SW 1271 (cell line): Measurements from ENCODE around the gene RELN.

Source experiments
- DNase-seq, 2 experiments: peaks; one replicate each; lab custom pipeline; 2025; lab: John Stamatoyannopoulos, UW

Gene RELN

GRCh38 chr7:103717574-103717973, 271.9 kb downstream of the RELN start:
- no peak for DNase-seq

DNA sequence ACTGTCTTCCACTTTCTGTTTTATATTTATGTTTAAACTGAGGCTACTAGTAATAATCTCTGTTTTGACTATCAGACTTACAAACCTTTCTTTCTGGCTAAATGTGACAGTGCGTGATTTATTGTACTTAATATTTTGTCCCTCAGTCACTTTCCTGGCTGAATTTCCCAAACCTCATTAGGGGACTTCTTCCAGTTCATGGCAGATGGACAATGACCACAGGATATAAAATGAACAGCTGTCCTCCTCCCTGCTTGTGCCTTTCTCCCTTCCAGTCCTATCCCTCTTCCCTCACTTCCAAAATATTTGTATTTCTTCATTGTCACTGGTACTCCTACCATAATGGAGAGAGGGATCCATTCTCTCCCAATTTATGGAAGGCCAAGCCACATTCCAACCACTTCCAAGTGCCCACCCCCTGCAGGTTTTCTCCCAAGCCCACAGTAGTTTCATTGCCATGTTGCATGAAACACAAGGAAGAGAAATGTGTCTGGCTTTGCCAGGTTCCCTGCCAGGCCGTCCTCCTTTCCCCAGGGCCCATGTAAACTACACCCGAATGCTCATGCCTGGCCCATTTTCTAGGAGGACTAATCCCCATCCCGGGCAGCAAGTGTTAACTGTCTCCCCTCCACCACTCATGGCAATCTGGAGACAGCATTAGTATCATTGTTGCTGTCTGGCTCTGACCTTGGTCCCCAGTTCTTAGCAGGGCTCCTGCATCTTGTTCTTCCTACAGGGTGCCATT, 273.9 kb downstream of the RELN start:
- DNase-seq = no peak

DNA sequence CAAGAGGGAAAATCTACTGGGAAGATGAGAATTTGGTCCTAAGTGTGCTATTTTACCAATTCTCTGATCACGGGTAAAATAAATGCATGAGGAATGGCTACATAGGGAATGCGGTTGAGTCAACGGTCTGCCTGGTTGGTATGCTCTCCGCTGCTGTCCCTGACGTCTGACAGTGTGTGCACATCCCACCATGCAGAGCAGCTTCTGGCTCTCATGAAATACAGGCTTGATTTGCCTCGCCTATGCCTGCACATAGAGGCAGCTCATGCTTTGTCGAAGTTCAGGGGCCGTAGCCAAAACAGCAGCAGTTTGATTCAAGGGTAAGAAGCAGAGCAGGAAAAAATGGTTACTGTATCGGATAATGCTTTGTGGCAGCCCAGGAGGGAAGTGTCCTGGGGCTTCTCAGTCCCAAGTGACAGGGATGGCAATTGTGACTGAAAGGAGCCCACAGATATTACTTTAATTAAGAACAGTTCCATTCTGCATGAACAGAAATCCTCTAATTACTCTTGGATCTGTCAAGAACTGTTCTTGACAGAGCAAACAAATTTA, 275.0 kb downstream of the RELN start:
- DNase-seq = no peak

- DNase-seq = no peak
These were observed 276.3 kb downstream of the RELN start for GRCh38 chr7:103712991-103713778.

DNA sequence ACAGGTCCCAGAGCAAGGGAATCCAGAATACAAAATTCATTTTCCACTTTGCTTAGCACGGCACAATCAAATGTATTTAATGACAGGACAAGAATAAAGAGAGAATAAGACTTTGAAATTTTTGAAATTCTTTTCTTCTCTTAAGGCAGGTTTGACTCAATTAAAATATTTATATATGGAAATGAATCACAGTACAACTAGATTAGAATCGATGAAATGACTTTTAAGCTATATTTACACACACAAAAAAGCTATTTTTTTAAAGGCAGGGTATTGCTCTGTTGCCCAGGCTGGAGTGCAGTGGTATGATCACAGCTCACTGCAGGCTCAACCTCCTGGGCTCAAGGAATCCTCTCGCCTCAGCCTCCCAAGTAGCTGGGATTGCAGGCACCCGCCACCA, 278.0 kb downstream of the RELN start:
- DNase-seq = no peak

- DNase-seq = no peak
These were observed 279.2 kb downstream of the RELN start for GRCh38 chr7:103710247-103710646.

- DNase-seq = no peak
These were observed 282.7 kb downstream of the RELN start for GRCh38 chr7:103706805-103707204.

- no peak for DNase-seq
These were observed 283.9 kb downstream of the RELN start for GRCh38 chr7:103705542-103705941.

- no peak for DNase-seq
These were observed 284.8 kb downstream of the RELN start for GRCh38 chr7:103704701-103705100.

GRCh38 chr7:103702982-103703381, 286.5 kb downstream of the RELN start:
- no peak for DNase-seq

- no peak for DNase-seq
These were observed 287.0 kb downstream of the RELN start for GRCh38 chr7:103702454-103702853.

GRCh38 chr7:103699032-103699431, 290.4 kb downstream of the RELN start:
- DNase-seq = no peak

GRCh38 chr7:103698064-103698463, 291.4 kb downstream of the RELN start:
- DNase-seq = no peak

GRCh38 chr7:103695521-103695920, 293.9 kb downstream of the RELN start:
- DNase-seq = no peak

GRCh38 chr7:103694304-103694703, 295.2 kb downstream of the RELN start:
- no peak for DNase-seq

GRCh38 chr7:103691291-103691690, 298.2 kb downstream of the RELN start:
- no peak for DNase-seq

DNA sequence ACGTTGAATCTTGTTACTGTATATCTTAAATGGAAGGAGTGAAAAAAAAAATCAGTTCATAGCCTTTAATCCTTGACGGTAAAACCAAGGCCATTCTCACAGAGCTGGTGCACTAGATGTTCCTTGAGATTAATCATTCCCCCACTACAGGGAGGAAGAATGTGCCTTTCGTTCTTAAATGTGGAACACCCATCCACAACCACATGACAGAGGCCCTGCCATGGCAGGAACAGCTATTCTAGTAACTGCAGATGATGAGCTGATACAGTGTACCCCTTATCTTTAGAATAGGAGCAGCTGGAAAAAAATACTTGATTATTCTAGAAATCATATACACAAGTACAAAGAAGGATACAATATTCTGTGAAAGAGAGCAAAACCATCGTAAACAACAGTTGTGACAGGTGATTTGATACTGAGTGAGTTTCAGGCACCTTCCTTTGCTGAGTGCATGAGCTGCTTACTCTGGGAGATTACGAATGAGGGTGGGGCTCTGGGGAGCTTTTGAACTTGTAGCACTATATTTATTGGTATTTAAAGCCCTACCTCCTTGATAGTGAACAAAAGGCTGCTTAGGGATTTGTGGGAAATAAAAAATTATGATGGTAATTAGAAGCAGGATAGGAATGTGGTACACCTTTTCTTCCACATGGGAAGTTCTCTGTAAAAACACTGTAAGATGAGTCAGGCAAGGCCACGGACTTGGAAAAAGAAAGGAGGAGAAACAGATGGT, 299.1 kb downstream of the RELN start:
- no peak for DNase-seq

- no peak for DNase-seq
These were observed 300.2 kb downstream of the RELN start for GRCh38 chr7:103689255-103689654.

DNA sequence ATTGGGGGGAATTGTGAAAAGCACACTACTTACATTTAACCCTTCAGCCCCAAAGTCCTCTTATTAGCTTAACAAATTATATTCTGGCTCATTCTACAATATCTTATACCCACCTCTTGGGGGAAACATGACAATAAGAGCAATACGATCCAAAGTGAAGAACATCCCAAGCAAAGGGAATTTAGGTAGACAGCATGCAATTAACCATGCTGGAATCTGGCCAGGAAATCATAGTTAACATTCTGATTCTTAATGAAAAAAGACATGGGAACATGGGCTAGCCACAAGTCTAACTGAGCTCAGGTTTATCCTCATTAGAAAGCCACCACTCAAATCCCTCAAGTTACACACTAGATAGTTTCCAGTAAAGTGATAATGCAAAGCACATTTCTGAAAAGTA, 301.5 kb downstream of the RELN start:
- DNase-seq = no peak

DNA sequence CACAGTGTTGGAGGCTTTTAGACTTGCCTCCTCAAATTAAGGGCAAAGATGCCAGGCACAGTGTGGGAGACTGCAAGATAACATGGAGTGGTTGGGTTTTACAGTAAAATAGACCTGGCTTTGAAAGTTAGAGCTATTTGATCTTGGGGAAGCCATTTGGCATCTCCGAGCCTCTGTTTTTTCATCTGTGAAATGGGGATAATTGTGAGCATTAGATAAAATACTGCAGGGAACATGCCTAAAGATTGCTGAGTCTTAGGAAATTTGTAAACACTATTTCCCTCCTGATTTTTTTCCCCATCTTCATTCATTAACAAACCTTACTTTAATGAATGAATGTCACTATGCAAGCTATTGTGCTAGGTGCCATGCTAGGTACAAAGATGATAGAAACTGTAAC, 302.2 kb downstream of the RELN start:
- DNase-seq = no peak

DNA sequence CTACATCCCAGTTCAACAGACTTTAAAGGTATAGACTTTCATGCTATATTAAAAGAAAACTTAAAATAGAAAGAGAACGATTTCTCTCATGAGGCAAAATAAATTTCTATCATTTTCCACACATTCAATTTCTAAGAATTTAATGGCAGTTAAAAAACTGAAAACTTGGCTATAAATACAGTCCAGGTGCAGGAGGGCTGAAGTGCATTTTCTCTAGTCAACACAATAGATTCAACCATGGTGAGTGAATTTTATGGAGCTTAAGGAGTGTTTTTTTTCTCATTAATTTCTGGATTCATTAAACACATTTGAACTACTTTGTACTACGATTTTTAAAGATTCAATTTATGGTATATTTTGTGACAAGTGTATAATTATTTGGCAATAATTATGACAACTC, 302.7 kb downstream of the RELN start:
- DNase-seq = no peak

DNA sequence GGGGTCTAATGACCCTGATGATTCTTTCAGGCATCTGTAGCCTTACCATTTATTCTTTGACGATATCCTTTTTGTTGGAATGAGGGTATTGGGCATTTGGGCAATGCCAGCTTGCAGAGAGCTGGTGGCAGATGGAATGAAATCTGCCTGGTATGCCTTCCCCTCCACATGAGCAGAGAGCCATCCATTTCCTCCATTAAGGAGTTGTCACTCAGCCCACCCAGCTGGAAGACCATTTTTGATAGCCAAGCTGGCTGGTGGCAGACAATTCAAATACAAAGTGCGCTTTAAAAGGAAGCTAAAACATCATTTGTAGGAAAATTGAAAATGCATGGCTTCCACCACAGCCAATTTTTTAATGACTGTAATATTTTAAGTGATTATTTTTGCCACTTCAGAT, 303.4 kb downstream of the RELN start:
- DNase-seq = no peak

DNA sequence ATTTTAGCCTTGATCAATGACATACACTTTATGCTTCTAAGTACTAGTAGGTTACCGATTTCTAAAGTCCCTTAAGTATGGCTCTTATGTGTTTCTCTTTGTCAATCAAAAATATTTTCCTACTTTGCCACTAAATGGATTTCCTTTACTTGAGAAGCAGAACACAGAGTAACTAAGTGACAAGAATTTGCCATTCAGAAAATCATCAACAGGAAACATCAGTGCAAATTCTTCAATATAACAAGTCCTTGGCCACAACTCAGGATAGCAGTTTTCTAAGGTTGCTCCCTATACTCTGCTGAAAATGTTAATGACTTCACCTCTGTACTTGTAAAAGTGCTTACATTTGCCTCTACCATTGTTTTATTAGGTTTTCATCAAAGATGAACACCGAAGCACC, 303.8 kb downstream of the RELN start:
- DNase-seq = no peak
